Neutrophil (primary cell): ENCODE measurements around the gene NAV3.

Source experiments
- H3K27ac ChIP-seq: fragments of 200-600 bp; sonication (generic); 2 replicates; pipeline ENCODE4 v1.5.1; 2016; ENCODE audit warnings: mild to moderate bottlenecking, moderate library complexity
- H3K27me3 ChIP-seq: fragments of 200-600 bp; sonication (generic); 2 replicates; pipeline ENCODE4 v1.6.0; 2016; ENCODE audit warnings: mild to moderate bottlenecking
- H3K36me3 ChIP-seq: fragments of 200-600 bp; sonication (generic); 2 replicates; pipeline ENCODE4 v1.5.1; 2017
- H3K4me1 ChIP-seq, 2 experiments: fragments of 200-600 bp in 1 of 2; sonication (generic) in 1 of 2; 1 replicate in 1 of 2; 2 replicates in 1 of 2; pipeline versions ENCODE4 v1.5.1 to v1.6.1; 2013 to 2016; ENCODE audit warnings: low read depth in 1 of 2, low read length in 1 of 2, mild to moderate bottlenecking in 1 of 2, moderate library complexity in 1 of 2; ENCODE audit not compliant: control insufficient read depth in 1 of 2, insufficient read depth in 1 of 2
- H3K4me3 ChIP-seq, 2 experiments: fragments of 200-600 bp in 1 of 2; sonication (generic) in 1 of 2; 1 replicate in 1 of 2; 2 replicates in 1 of 2; pipeline ENCODE4 v1.5.1; 2013 to 2016; ENCODE audit warnings: low read depth in 1 of 2, low read length in 1 of 2, mild to moderate bottlenecking in 1 of 2, moderate library complexity in 1 of 2
- H3K9me3 ChIP-seq: fragments of 200-600 bp; sonication (generic); 2 replicates; pipeline ENCODE4 v1.5.1; 2016
- TF ChIP-seq, protein P1 (sequence below): fragments of 200-600 bp; sonication (generic); IDR thresholded peaks from 2 replicates; pipeline ENCODE4 v1.5.1; 2016; ENCODE audit warnings: antibody characterized with exemption

Gene NAV3

GRCh38 chr12:78037707-78038106 lies 207.0 kb downstream of the NAV3 start:
- no peak overlapping the region for H3K4me3 ChIP-seq
- no peak overlapping the region for H3K27ac ChIP-seq
- no peaks in the 10 kb centered on the region for H3K27me3 ChIP-seq
- H3K4me1 ChIP-seq: peaks cover 18 to 29% of the 10 kb centered on the region in 2 experiments
- TF ChIP-seq, protein P1, sequence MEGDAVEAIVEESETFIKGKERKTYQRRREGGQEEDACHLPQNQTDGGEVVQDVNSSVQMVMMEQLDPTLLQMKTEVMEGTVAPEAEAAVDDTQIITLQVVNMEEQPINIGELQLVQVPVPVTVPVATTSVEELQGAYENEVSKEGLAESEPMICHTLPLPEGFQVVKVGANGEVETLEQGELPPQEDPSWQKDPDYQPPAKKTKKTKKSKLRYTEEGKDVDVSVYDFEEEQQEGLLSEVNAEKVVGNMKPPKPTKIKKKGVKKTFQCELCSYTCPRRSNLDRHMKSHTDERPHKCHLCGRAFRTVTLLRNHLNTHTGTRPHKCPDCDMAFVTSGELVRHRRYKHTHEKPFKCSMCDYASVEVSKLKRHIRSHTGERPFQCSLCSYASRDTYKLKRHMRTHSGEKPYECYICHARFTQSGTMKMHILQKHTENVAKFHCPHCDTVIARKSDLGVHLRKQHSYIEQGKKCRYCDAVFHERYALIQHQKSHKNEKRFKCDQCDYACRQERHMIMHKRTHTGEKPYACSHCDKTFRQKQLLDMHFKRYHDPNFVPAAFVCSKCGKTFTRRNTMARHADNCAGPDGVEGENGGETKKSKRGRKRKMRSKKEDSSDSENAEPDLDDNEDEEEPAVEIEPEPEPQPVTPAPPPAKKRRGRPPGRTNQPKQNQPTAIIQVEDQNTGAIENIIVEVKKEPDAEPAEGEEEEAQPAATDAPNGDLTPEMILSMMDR: no peak
- no peaks in the 10 kb centered on the region for H3K36me3 ChIP-seq
- H3K9me3 ChIP-seq: no peaks in the 10 kb centered on the region

GRCh38 chr12:78038541-78038940 lies 207.8 kb downstream of the NAV3 start:
- Histone ChIP-seq H3K27me3 (no peaks in the 10 kb centered on the region), H3K36me3 (no peaks in the 10 kb centered on the region), H3K4me1 (peaks cover 10 to 21% of the 10 kb centered on the region in 2 experiments), H3K27ac (no peak overlapping the region), H3K4me3 (no peak overlapping the region), H3K9me3 (no peaks in the 10 kb centered on the region)
- TF ChIP-seq, protein P1: no peak

DNA sequence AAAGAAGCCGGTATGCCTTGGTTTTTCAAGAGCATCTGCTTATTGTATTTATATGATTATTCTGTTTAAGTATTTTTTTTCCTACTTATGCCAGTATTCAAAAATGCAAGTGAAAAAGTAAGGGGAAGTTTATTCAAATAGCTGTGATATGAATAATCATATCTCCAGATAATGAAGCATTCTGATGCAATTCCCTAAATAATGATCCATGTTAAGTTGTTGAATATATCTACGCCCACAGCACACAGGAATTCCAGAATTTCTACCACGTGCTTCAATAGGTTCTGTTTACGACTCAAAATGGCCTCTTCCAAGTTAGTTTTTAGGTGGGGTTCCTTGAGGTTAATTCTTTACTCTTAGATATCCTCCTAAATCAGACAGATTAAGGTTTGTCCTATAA lies 208.3 kb downstream of the NAV3 start:
- Histone ChIP-seq H3K27ac (no peak overlapping the region), H3K4me1 (peaks cover 6 to 16% of the 10 kb centered on the region in 2 experiments)

DNA sequence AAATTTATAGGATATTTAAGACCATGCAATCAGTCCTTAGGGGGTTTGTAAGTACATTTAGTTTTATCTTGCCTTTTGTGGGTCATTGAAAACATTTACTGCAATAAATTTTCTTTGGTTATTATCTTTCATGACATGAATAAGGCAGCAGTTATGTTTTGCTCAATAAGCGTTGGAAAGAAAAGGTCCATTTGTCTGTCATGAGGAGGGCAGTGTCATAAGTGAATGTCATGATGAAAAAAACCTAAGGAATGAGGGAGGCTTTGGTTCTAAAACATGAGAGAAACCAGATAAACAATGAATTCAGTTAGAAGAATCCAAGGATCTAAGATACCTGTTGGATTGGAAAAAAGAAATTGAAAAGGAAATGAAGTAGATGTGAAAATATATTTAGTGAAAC lies 209.4 kb downstream of the NAV3 start:
- no peak overlapping the region for H3K4me3 ChIP-seq
- H3K9me3 ChIP-seq: no peaks in the 10 kb centered on the region
- H3K27me3 ChIP-seq: no peaks in the 10 kb centered on the region
- no peak overlapping the region for H3K27ac ChIP-seq
- no peaks in the 10 kb centered on the region for H3K36me3 ChIP-seq
- H3K4me1 ChIP-seq: peaks cover 0 to 5% of the 10 kb centered on the region in 2 experiments
- TF ChIP-seq, protein P1: no peak

More for the DNA sequence above, 208.3 kb downstream of the NAV3 start:
- no peaks in the 10 kb centered on the region for H3K9me3 ChIP-seq
- no peaks in the 10 kb centered on the region for H3K27me3 ChIP-seq
- H3K36me3 ChIP-seq: no peaks in the 10 kb centered on the region
- no peak overlapping the region for H3K4me3 ChIP-seq
- TF ChIP-seq, protein P1: no peak

DNA sequence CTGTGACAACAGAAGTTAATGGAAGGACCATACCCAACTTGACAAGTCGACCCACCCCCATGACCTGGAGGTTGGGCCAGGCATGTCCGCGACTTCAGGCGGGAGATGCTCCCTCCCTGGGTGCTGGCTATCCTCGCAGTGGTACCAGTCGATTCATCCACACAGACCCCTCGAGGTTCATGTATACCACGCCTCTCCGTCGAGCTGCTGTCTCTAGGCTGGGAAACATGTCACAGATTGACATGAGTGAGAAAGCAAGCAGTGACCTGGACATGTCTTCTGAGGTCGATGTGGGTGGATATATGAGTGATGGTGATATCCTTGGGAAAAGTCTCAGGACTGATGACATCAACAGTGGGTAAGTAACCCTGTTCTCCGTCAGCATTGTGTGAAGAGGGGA lies 220.1 kb downstream of the NAV3 start:
- Histone ChIP-seq H3K4me3 (no peak overlapping the region), H3K9me3 (no peaks in the 10 kb centered on the region), H3K27ac (no peak overlapping the region)

More for the DNA sequence above, 220.1 kb downstream of the NAV3 start:
- H3K4me1 ChIP-seq: no peaks in the 10 kb centered on the region
- TF ChIP-seq, protein P1: no peak
- no peaks in the 10 kb centered on the region for H3K36me3 ChIP-seq
- H3K27me3 ChIP-seq: no peaks in the 10 kb centered on the region
